LoVo (cell line): ENCODE measurements around the gene FGFBP3.
A peak's percentile ranks its signal among the peaks of the same experiment; 100 is the strongest.
"Not testable (repeated sequence)": the region's sequence is repeated elsewhere in the genome, so short reads cannot be mapped to it uniquely, and the experiment has no call there.

Experiments used
- DNase-seq: peaks from one replicate; pipeline ENCODE4 v3.0.0-alpha.2; 2016; ENCODE audit warnings: low spot score

Gene FGFBP3

GRCh38 chr10:91901784-91902677 lies 7.3 kb downstream of the FGFBP3 start:
- peak; percentile 79 for DNase-seq

- DNase-seq, result no peak
Measured at GRCh38 chr10:91897421-91897820, 11.9 kb downstream of the FGFBP3 start.

- DNase-seq, result no peak
Measured at GRCh38 chr10:91896212-91896756, 13.0 kb downstream of the FGFBP3 start.

GRCh38 chr10:91894261-91894685 lies 15.0 kb downstream of the FGFBP3 start:
- not testable (repeated sequence) for DNase-seq

GRCh38 chr10:91893051-91893450 lies 16.2 kb downstream of the FGFBP3 start:
- DNase-seq, result no peak

- DNase-seq, result no peak
Measured at GRCh38 chr10:91891125-91892001, 17.9 kb downstream of the FGFBP3 start.

- DNase-seq, result no peak
Measured at GRCh38 chr10:91887272-91888076, 21.8 kb downstream of the FGFBP3 start.

- DNase-seq, result no peak
Measured at GRCh38 chr10:91886954-91887271, 22.4 kb downstream of the FGFBP3 start.

- DNase-seq, result no peak
Measured at GRCh38 chr10:91885362-91886079, 23.8 kb downstream of the FGFBP3 start.

- DNase-seq, result no peak
Measured at GRCh38 chr10:91884536-91884935, 24.8 kb downstream of the FGFBP3 start.

- no peak for DNase-seq
Measured at GRCh38 chr10:91883549-91884444, 25.5 kb downstream of the FGFBP3 start.

GRCh38 chr10:91880310-91880709 lies 29.0 kb downstream of the FGFBP3 start:
- no peak for DNase-seq

- DNase-seq, result no peak
Measured at GRCh38 chr10:91879515-91880170, 29.6 kb downstream of the FGFBP3 start.

- DNase-seq, result no peak
Measured at GRCh38 chr10:91875779-91876178, 33.5 kb downstream of the FGFBP3 start.

- no peak for DNase-seq
Measured at GRCh38 chr10:91875156-91875555, 34.1 kb downstream of the FGFBP3 start.

GRCh38 chr10:91865562-91866081 lies 43.7 kb downstream of the FGFBP3 start:
- DNase-seq, result no peak

GRCh38 chr10:91864744-91865143 lies 44.5 kb downstream of the FGFBP3 start:
- DNase-seq, result no peak

GRCh38 chr10:91864099-91864498 lies 45.2 kb downstream of the FGFBP3 start:
- DNase-seq, result no peak

GRCh38 chr10:91860885-91861284 lies 48.4 kb downstream of the FGFBP3 start:
- DNase-seq, result no peak
